GM23248 (cell line): ENCODE data around the gene KDM2A. TPM values are rescaled to one million over a fixed set of nuclear protein-coding genes. Genes with fewer than 3 reads are reported as not detected.
"Not testable (repeated sequence)": the region's sequence is repeated elsewhere in the genome, so short reads cannot be mapped to it uniquely, and the experiment has no call there.

Experiments
- DNase-seq: peaks from one replicate; pipeline ENCODE4 v3.0.0-alpha.2; 2015
- H2AFZ ChIP-seq: fragments of 200-600 bp; sonication (generic); 2 replicates; pipeline ENCODE4 v1.6.1; 2016; ENCODE audit warnings: antibody characterized with exemption
- H3F3A ChIP-seq: fragments of 200-600 bp; sonication (generic); 2 replicates; pipeline ENCODE4 v1.6.1; 2016; ENCODE audit warnings: mild to moderate bottlenecking, antibody characterized with exemption, mixed run types; ENCODE audit not compliant: insufficient read depth
- H3K27ac ChIP-seq: fragments of 200-600 bp; sonication (generic); 2 replicates; pipeline ENCODE4 v1.5.1; 2016; ENCODE audit warnings: mild to moderate bottlenecking
- H3K27me3 ChIP-seq: fragments of 200-600 bp; sonication (generic); replicated peaks from 2 replicates; pipeline ENCODE4 v1.6.1; 2016; ENCODE audit warnings: mild to moderate bottlenecking; ENCODE audit not compliant: insufficient read depth
- H3K36me3 ChIP-seq: fragments of 200-600 bp; sonication (generic); 2 replicates; pipeline ENCODE4 v1.6.1; 2016; ENCODE audit warnings: low read depth, mild to moderate bottlenecking
- H3K4me1 ChIP-seq: fragments of 200-600 bp; sonication (generic); 2 replicates; pipeline ENCODE4 v1.6.1; 2016; ENCODE audit warnings: mild to moderate bottlenecking; ENCODE audit not compliant: insufficient read depth
- H3K4me2 ChIP-seq: fragments of 200-600 bp; sonication (generic); one replicate; pipeline ENCODE4 v1.6.1; 2016; ENCODE audit warnings: mild to moderate bottlenecking; ENCODE audit not compliant: unreplicated experiment
- H3K4me3 ChIP-seq: fragments of 200-600 bp; sonication (generic); 2 replicates; pipeline ENCODE4 v1.5.1; 2016; ENCODE audit warnings: mild to moderate bottlenecking
- H3K79me2 ChIP-seq: fragments of 200-600 bp; sonication (generic); 2 replicates; pipeline ENCODE4 v1.6.1; 2016; ENCODE audit warnings: mild to moderate bottlenecking; ENCODE audit not compliant: insufficient read depth
- H3K9ac ChIP-seq: fragments of 200-600 bp; sonication (generic); 2 replicates; pipeline ENCODE4 v1.6.1; 2016; ENCODE audit warnings: mild to moderate bottlenecking
- H3K9me2 ChIP-seq: fragments of 200-600 bp; sonication (generic); 2 replicates; pipeline ENCODE4 v1.6.1; 2016; ENCODE audit warnings: mixed run types, mild to moderate bottlenecking, moderate library complexity; ENCODE audit not compliant: insufficient read depth
- H3K9me3 ChIP-seq: fragments of 200-600 bp; sonication (generic); one replicate; pipeline ENCODE4 v1.6.1; 2017; ENCODE audit warnings: low read depth
- H4K20me1 ChIP-seq: fragments of 200-600 bp; sonication (generic); 2 replicates; pipeline ENCODE4 v1.6.0; 2016; ENCODE audit not compliant: insufficient read depth
- EZH2 ChIP-seq: fragments of 200-600 bp; sonication (generic); IDR thresholded peaks from 2 replicates; pipeline ENCODE4 v1.6.1; 2018; ENCODE audit warnings: antibody characterized with exemption, mild to moderate bottlenecking; ENCODE audit not compliant: insufficient read depth, poor library complexity, severe bottlenecking
- EZH2phosphoT487 ChIP-seq: fragments of 200-600 bp; sonication (generic); IDR thresholded peaks from 2 replicates; pipeline ENCODE4 v1.6.1; 2018; ENCODE audit warnings: antibody characterized with exemption, moderate library complexity, mild to moderate bottlenecking, low read depth; ENCODE audit not compliant: insufficient read depth
- WGBS, 2 experiments: methylation state at CpG; one replicate each; pipeline ENCODE4 v1.1.6; 2015 to 2017; ENCODE audit warnings: low lambda C conversion rate in 2 of 2, low coverage in 1 of 2; ENCODE audit errors: missing lambda C conversion rate in 2 of 2; 5-methylcytosine and 5-hydroxymethylcytosine counted together
- in situ Hi-C: fragments of 300-500 bp; cut with MboI; formaldehyde crosslinking; loops from 2 replicates; pipeline ENCODE4 v1.15.0; 2020
- polyA plus RNA-seq: library from polyadenylated mRNA; unstranded; fragments of >200 nt; fragmentation: Nextera tagmentation; extraction: Ambion mirVana; gene quantifications from 2 replicates; pipeline ENCODE4 v1.2.1, GENCODE V29; 2016
- total RNA-seq: library from RNA; depleted of rRNA; stranded (reverse); fragments of >200 nt; shearing (Covaris generic); gene quantifications from 2 replicates; pipeline ENCODE4 v1.2.3, GENCODE V29; 2014

KDM2A gene
- total and polyA plus RNA-seq, 2 experiments from 2014 or later, result 12.1 to 34.4 TPM

DNA sequence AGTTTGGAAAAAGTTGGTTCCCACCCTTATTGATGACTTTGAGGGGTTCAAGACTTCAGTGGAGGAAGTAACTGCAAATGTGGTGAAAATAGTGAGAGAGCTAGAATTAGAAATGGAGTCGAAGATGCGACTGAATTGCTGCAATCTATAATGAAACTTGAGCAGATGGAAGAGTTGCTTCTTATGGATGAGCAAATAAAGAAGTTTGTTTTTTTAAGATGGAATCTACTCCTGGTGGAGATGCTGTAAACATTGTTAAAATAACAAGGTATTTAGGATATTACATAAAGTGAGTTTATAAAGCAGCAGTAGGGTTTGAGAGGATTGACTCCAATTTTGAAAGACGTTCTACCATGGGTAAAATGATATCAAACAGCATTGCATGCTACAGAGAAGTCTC is 83.0 kb downstream of the KDM2A start:
- peaks cover 5% of the 10 kb centered on the region; the same call in 1 of the 2 replicates for H3K36me3 ChIP-seq
- no peaks in the 10 kb centered on the region for H3K9me3 ChIP-seq
- H3K9ac ChIP-seq, result no peak overlapping the region
- H3K79me2 ChIP-seq, result peaks cover 26% of the 10 kb centered on the region
- TF ChIP-seq EZH2phosphoT487, result no peak
- no peak for TF ChIP-seq EZH2
- H3K4me2 ChIP-seq, result no peak overlapping the region
- no peak overlapping the region for H2AFZ ChIP-seq
- peaks cover 20% of the 10 kb centered on the region for H3K4me1 ChIP-seq
- no peak overlapping the region for H3K27ac ChIP-seq
- H3K9me2 ChIP-seq, result no peaks in the 10 kb centered on the region
- no peaks in the 10 kb centered on the region for H3K27me3 ChIP-seq
- 98 to 99% methylated on average over 3 of the region's 3 CpGs for WGBS, 2 experiments
- in situ Hi-C loops, result no loop called here
- H4K20me1 ChIP-seq, result no peaks in the 10 kb centered on the region
- no peak overlapping the region for H3K4me3 ChIP-seq
- DNase-seq, result no peak
- H3F3A ChIP-seq, result peaks cover 14% of the 10 kb centered on the region

DNA sequence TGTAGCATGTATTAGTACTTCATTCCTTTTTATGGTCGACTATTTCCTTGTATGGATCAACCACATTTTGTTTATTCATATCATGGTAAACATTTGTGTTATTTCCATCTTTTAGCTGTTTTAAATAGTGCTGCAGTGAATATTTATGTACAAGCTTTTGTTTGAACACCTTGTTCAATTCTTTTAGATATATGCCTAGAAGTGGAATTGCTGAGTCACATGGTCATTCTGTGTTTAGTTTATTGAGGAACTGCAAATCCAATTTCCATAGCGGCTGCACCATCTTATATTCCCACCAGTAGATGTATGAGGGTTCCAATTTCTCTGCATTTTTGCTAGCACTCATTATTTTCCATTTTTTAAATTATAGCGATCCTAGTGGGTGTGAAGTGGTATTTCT is 85.8 kb downstream of the KDM2A start:
- no peak overlapping the region for H3K9ac ChIP-seq
- in situ Hi-C loops, result no loop called here
- TF ChIP-seq EZH2 (no peak), EZH2phosphoT487 (no peak)
- H3K36me3 ChIP-seq, result peaks cover 15% of the 10 kb centered on the region
- no peaks in the 10 kb centered on the region for H3K9me2 ChIP-seq
- peaks cover 7% of the 10 kb centered on the region; the same call in 1 of the 2 replicates for H3K4me1 ChIP-seq
- H3K4me3 ChIP-seq, result no peak overlapping the region
- peaks cover 16% of the 10 kb centered on the region for H3K79me2 ChIP-seq
- H3F3A ChIP-seq, result peaks cover 9% of the 10 kb centered on the region
- H3K4me2 ChIP-seq, result no peak overlapping the region
- H3K9me3 ChIP-seq, result no peaks in the 10 kb centered on the region
- WGBS, 2 experiments, result 96 to 100% methylated on average over 3 of the region's 3 CpGs
- no peaks in the 10 kb centered on the region for H3K27me3 ChIP-seq
- no peak overlapping the region for H2AFZ ChIP-seq
- no peak for DNase-seq
- no peaks in the 10 kb centered on the region for H4K20me1 ChIP-seq
- no peak overlapping the region for H3K27ac ChIP-seq

DNA sequence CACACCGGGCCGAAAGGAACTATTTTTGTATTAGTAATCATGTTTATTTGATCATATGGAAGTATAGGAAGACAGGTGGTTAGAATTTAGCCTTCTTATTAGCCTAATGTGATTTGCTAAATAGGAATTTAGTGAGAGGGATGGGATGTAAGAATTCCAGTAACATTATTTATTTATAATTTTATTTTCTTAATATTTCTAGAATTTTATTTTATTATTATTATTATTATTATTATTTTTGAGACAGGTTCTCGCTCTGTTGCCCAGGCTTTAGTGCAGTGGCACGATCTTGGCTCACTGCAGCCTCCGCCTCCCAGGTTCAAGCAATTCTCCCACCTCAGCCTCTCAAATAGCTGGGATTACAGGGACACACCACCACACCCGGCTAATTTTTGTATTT is 90.2 kb downstream of the KDM2A start:
- H3K9ac ChIP-seq, H3K4me3 ChIP-seq, H3K9me2 ChIP-seq, H3K4me1 ChIP-seq, H3K4me2 ChIP-seq, in situ Hi-C loops, H2AFZ ChIP-seq, H3K27ac ChIP-seq, H3K27me3 ChIP-seq, H3K9me3 ChIP-seq, H3F3A ChIP-seq, DNase-seq, H4K20me1 ChIP-seq: not testable (repeated sequence)
- 98% methylated on average over 6 of the region's 6 CpGs for WGBS, 2 experiments
- Histone ChIP-seq H3K79me2 (peaks cover 44% of the 10 kb centered on the region), H3K36me3 (peaks cover 29% of the 10 kb centered on the region)

DNA sequence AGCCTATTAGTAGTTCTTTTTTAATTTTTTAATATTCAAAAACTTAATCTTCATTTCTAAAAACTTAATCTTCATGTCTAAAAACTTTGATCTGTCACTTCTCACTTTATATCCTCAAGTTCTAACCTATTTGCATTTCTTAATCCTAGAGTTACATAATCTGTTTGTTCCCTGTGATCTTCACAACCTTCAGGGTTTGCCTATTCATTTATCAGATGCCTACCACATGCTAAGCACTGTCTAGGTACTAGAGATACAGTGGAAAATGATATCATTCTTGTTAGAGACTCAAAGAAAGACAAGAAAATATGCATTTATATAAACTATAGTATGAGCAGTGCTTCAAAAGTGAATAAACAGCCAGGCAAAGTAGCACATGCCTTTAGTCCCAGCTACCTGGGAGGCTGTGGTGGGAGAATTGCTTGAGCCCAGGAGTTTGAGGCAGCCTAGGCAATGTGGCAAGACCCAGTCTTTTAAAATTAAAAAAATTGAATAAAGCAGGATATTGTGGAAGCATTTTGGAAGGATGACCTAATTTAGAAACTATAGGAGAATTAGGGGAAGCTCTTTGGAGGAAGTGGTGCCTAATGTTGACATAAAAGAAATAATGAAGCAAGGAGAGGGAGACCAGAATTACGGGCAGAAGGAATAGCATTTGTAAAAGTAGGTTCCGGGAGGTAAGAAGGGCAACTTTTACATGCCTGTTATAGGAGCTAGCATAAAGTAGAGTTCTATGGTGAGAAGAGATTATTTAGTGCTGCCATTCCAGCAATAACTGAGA is 92.8 kb downstream of the KDM2A start:
- TF ChIP-seq EZH2phosphoT487 (no peak), EZH2 (no peak)
- H3K9ac ChIP-seq, result no peak overlapping the region
- no peaks in the 10 kb centered on the region for H3K9me2 ChIP-seq
- 93 to 98% methylated on average over 2 of the region's 2 CpGs for WGBS, 2 experiments
- no peak overlapping the region for H3K27ac ChIP-seq
- H4K20me1 ChIP-seq, result no peaks in the 10 kb centered on the region
- peaks cover 41% of the 10 kb centered on the region for H3K79me2 ChIP-seq
- no peaks in the 10 kb centered on the region for H3K9me3 ChIP-seq
- H3K4me2 ChIP-seq, result no peak overlapping the region
- in situ Hi-C loops, result no loop called here
- no peak overlapping the region for H3K4me3 ChIP-seq
- DNase-seq, result no peak
- H3K27me3 ChIP-seq, result no peaks in the 10 kb centered on the region
- H3K36me3 ChIP-seq, result peaks cover 52% of the 10 kb centered on the region
- H3F3A ChIP-seq, result peaks cover 3% of the 10 kb centered on the region; the same call in 1 of the 2 replicates
- no peaks in the 10 kb centered on the region for H3K4me1 ChIP-seq
- H2AFZ ChIP-seq, result no peak overlapping the region
